T-cell (primary cell): ENCODE results near the gene PSD. TPM values are rescaled to one million over a fixed set of nuclear protein-coding genes. Genes with fewer than 3 reads are reported as not detected.
A peak's percentile ranks its signal among the peaks of the same experiment; 100 is the strongest.

Experiments used
- ATAC-seq, 4 experiments: fragments of 200-7000 bp in 3 of 4; fragments of 150-1000 bp in 1 of 4; cut with Tn5 transposase; replicated peaks in 1 of 4; 1 replicate in 3 of 4; 2 replicates in 1 of 4; pipeline ENCODE4 v1.10.0; 2021; ENCODE audit warnings: moderate library complexity in 3 of 4, mild to moderate bottlenecking in 2 of 4, moderate number of reproducible peaks in 1 of 4
- CTCF ChIA-PET, 2 donors: fragments of 300-600 bp; sonication (Branson Sonifier 250); formaldehyde crosslinking; loops; one replicate each; lab custom pipeline; 2022; ENCODE audit warnings: antibody characterized with exemption in 2 of 2; lab: Charles Lee
- POLR2A ChIA-PET, 2 donors: fragments of 300-600 bp; sonication (Branson Sonifier 250); formaldehyde crosslinking; loops; one replicate each; lab custom pipeline; 2022; ENCODE audit warnings: antibody characterized with exemption in 2 of 2; lab: Charles Lee
- DNase-seq, 35 experiments: peaks; one replicate each; pipeline versions ENCODE4 v3.0.0 to v3.0.0-alpha.2; 2013 to 2023
- H3K27ac ChIP-seq: one replicate; pipeline ENCODE4 v1.5.1; 2013; ENCODE audit warnings: low read length
- H3K27me3 ChIP-seq, 2 experiments: replicated peaks in 1 of 2; 1 replicate in 1 of 2; 2 replicates in 1 of 2; pipeline versions ENCODE4 v1.6.1 to v1.7.0; 2013; ENCODE audit warnings: low read length in 1 of 2, mixed read lengths in 1 of 2; ENCODE audit not compliant: control insufficient read depth in 2 of 2, insufficient read depth in 2 of 2; ENCODE audit errors: extremely low read depth in 1 of 2
- H3K36me3 ChIP-seq, 2 donors: 1 replicate in 1 of 2; 2 replicates in 1 of 2; pipeline versions ENCODE4 v1.6.1 to v1.7.0; 2013; ENCODE audit warnings: low read length in 1 of 2; ENCODE audit not compliant: control insufficient read depth in 2 of 2, insufficient read depth in 1 of 2; ENCODE audit errors: extremely low read depth in 1 of 2
- H3K4me1 ChIP-seq, 2 experiments: 1 replicate in 1 of 2; 2 replicates in 1 of 2; pipeline versions ENCODE4 v1.6.1 to v1.7.0; 2013; ENCODE audit warnings: low read length in 2 of 2, mixed read lengths in 1 of 2; ENCODE audit not compliant: insufficient read depth in 2 of 2, control insufficient read depth in 1 of 2; ENCODE audit errors: extremely low read depth in 1 of 2
- H3K4me3 ChIP-seq, 2 donors: 1 replicate in 1 of 2; 2 replicates in 1 of 2; pipeline versions ENCODE4 v1.5.1 to v1.7.0; 2013; ENCODE audit warnings: mild to moderate bottlenecking in 2 of 2, low read length in 1 of 2, moderate library complexity in 1 of 2; ENCODE audit not compliant: control insufficient read depth in 1 of 2; ENCODE audit errors: extremely low read depth in 1 of 2
- H3K9me3 ChIP-seq: 2 replicates; pipeline ENCODE4 v1.7.0; 2013
- H3K27ac Mint-ChIP-seq, 2 donors: one replicate each; pipeline ENCODE4 v1.8.0; 2020 to 2021; ENCODE audit warnings: mild to moderate bottlenecking in 2 of 2, mixed read lengths in 2 of 2
- H3K27me3 Mint-ChIP-seq, 2 donors: one replicate each; pipeline ENCODE4 v1.8.0; 2021 to 2022; ENCODE audit warnings: mixed read lengths in 2 of 2
- H3K36me3 Mint-ChIP-seq: one replicate; pipeline ENCODE4 v1.8.0; 2021; ENCODE audit warnings: mixed read lengths
- H3K4me1 Mint-ChIP-seq, 3 donors: one replicate each; pipeline ENCODE4 v1.8.0; 2020 to 2022; ENCODE audit warnings: mixed read lengths in 3 of 3, mild to moderate bottlenecking in 1 of 3
- H3K4me3 Mint-ChIP-seq, 3 donors: one replicate each; pipeline ENCODE4 v1.8.0; 2020 to 2022; ENCODE audit warnings: mild to moderate bottlenecking in 3 of 3, mixed read lengths in 3 of 3, moderate library complexity in 3 of 3
- H3K9me3 Mint-ChIP-seq, 3 donors: one replicate each; pipeline ENCODE4 v1.8.0; 2020 to 2022; ENCODE audit warnings: mixed read lengths in 3 of 3
- WGBS: methylation state at CpG from one replicate; pipeline ENCODE4 v1.1.5; 2013; ENCODE audit warnings: missing lambda C conversion rate; ENCODE audit not compliant: insufficient coverage; 5-methylcytosine and 5-hydroxymethylcytosine counted together
- total RNA-seq, 35 experiments: library from RNA in 6 of 35; stranded (reverse) in 6 of 35; fragments of 120-200 nt in 1 of 35; gene quantifications; one replicate each; pipeline versions ENCODE4 v1.2.1 to v1.2.4 and lab custom pipeline; 2013 to 2026

PSD gene
- total RNA-seq, 5 donors from 2014 or later (not counting 1 experiment from before 2014, with no cell fraction given) = 8.7 to 11.8 (median 8.8) TPM

DNA sequence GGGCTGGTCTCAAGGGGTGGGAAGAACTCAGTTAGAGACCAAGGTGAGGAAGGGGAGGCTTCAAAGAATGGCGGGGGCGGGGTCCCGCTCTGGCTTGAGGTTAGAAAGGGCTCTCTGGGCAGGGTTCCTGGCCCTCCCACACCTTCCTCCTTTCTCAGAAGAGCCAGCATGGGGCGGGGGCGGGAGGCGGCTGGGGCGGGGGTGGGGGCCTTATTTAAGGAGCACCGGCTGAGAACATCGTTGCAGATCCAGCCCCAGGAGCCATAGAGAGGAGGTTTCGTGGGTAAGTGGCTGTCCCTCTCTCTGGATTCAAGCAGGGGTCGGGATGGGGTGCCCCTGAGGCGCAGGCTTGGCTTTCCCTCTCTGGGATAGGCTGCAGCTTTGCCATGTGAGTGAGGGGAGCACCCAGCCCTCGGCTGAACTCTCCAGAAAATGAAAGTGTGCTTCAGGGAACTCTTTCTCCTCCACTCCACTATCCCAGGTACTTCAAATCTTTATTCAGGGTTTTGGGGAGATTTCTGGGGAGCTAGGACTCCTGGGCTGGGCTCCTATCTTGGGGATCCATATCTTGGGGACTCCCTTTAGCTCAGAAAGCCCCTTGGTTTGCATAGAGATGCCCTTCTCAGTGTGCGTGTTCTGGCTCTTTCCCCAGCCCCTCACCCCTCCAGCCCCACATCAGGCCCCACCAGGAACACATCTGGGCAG lies 17.1 kb upstream of the PSD start:
- H3K4me3 Mint-ChIP-seq = peak overlapping the region; percentile 76 to 92 (median 79)
- H3K4me1 Mint-ChIP-seq = peaks cover 55 to 72% (median 58%) of the 10 kb centered on the region in 3 donors
- no peaks in the 10 kb centered on the region for H3K27me3 Mint-ChIP-seq
- ChIA-PET CTCF (interaction anchor here in 1 of 2 donors (0.5 kb wide), 1 partner anchor 138 kb away, joined by 3 read pairs; no protein-coding TSS in a partner anchor), POLR2A (no interaction called here)
- Histone ChIP-seq H3K27ac (peak overlapping the region; percentile 65), H3K4me1 (peaks cover 43 to 67% of the 10 kb centered on the region in 2 experiments), H3K4me3 (peak overlapping the region; percentile 56 to 75), H3K9me3 (no peaks in the 10 kb centered on the region), H3K27me3 (peaks cover 0 to 4% of the 10 kb centered on the region in 2 experiments), H3K36me3 (peaks cover 0 to 3% of the 10 kb centered on the region in 2 donors)
- peak overlapping the region; percentile 95 to 97 for H3K27ac Mint-ChIP-seq
- no peaks in the 10 kb centered on the region for H3K9me3 Mint-ChIP-seq
- ATAC-seq = peak in 3 of 4 experiments; percentile 13 to 30 (median 16)
- peaks cover 3% of the 10 kb centered on the region for H3K36me3 Mint-ChIP-seq
- peak in 1 of 35 experiments; percentile 43 for DNase-seq
- WGBS = 0% methylated on average over 4 of the region's 14 CpGs

GRCh38 chr10:102435133-102435497 lies 16.5 kb upstream of the PSD start:
- peaks cover 0 to 4% of the 10 kb centered on the region in 2 experiments for H3K27me3 ChIP-seq
- Mint-ChIP-seq H3K27me3 (no peaks in the 10 kb centered on the region), H3K4me3 (peak overlapping the region; percentile 76 to 92 (median 79)), H3K9me3 (no peaks in the 10 kb centered on the region), H3K36me3 (peaks cover 3% of the 10 kb centered on the region), H3K4me1 (peaks cover 55 to 72% (median 58%) of the 10 kb centered on the region in 3 donors), H3K27ac (peak overlapping the region; percentile 95 to 97)
- H3K9me3 ChIP-seq = no peaks in the 10 kb centered on the region
- ATAC-seq (no peak), DNase-seq (no peak)
- H3K36me3 ChIP-seq = peaks cover 0 to 3% of the 10 kb centered on the region in 2 donors
- peaks cover 43 to 67% of the 10 kb centered on the region in 2 experiments for H3K4me1 ChIP-seq
- peak overlapping the region; percentile 65 for H3K27ac ChIP-seq
- POLR2A ChIA-PET = interaction anchor here in 1 of 2 donors (0.6 kb wide), 1 partner anchor 204 kb away, joined by 3 read pairs; no protein-coding TSS in a partner anchor
- WGBS = 60% methylated on average over 1 of the region's 5 CpGs
- CTCF ChIA-PET = no interaction called here
- H3K4me3 ChIP-seq = peak overlapping the region; percentile 29 to 56

GRCh38 chr10:102434394-102435132 lies 16.0 kb upstream of the PSD start:
- ChIA-PET POLR2A (interaction anchor here in 1 of 2 donors (0.6 kb wide), 1 partner anchor 204 kb away, joined by 3 read pairs; no protein-coding TSS in a partner anchor), CTCF (interaction anchor here in 1 of 2 donors (0.8 kb wide), 1 partner anchor 47 kb away, joined by 5 read pairs; no protein-coding TSS in a partner anchor)
- Histone ChIP-seq H3K9me3 (no peaks in the 10 kb centered on the region), H3K36me3 (peaks cover 0 to 3% of the 10 kb centered on the region in 2 donors), H3K27me3 (peaks cover 0 to 4% of the 10 kb centered on the region in 2 experiments), H3K4me3 (no peak overlapping the region), H3K27ac (peak overlapping the region; percentile 65), H3K4me1 (peaks cover 43 to 65% of the 10 kb centered on the region in 2 experiments)
- H3K27me3 Mint-ChIP-seq = no peaks in the 10 kb centered on the region
- WGBS = 71% methylated on average over 2 of the region's 9 CpGs
- DNase-seq (no peak), ATAC-seq (no peak)
- peaks cover 3% of the 10 kb centered on the region for H3K36me3 Mint-ChIP-seq
- no peaks in the 10 kb centered on the region for H3K9me3 Mint-ChIP-seq
- H3K4me3 Mint-ChIP-seq = peak overlapping the region; percentile 76 to 92 (median 79)
- H3K4me1 Mint-ChIP-seq = peaks cover 55 to 72% (median 58%) of the 10 kb centered on the region in 3 donors
- peak overlapping the region; percentile 95 to 97 for H3K27ac Mint-ChIP-seq

DNA sequence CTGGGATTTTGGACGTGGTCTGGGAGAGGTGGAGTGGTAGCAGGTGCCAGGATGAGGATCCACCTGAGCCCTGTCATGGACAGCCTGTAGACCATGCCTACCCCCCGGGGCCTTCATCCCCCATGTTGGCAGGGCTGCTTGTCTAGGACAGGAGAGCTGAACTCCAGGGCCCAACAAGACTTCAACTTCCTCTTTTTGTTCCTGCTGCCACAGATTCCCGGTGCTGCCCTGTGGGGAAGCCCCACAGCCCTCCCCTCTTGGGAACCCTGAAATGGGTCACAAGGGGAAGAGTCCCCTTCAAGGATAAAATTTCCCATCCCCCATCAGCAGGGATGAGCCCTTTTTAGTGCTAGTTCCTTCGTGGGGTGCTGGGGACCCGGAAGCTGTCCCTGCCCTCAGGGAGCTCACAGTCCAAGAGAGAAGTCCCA lies 15.0 kb upstream of the PSD start:
- peak overlapping the region; percentile 92 to 95 (median 93) for H3K4me3 Mint-ChIP-seq
- POLR2A ChIA-PET = interaction anchor here in 1 of 2 donors (0.7 kb wide), 1 partner anchor 40 kb away, joined by 5 read pairs; no protein-coding TSS in a partner anchor
- CTCF ChIA-PET = interaction anchor here in 1 of 2 donors (0.8 kb wide), 1 partner anchor 48 kb away, joined by 5 read pairs; no protein-coding TSS in a partner anchor
- H3K9me3 Mint-ChIP-seq = no peaks in the 10 kb centered on the region
- H3K36me3 ChIP-seq = peaks cover 0 to 3% of the 10 kb centered on the region in 2 donors
- peaks cover 43 to 65% of the 10 kb centered on the region in 2 experiments for H3K4me1 ChIP-seq
- no peaks in the 10 kb centered on the region for H3K27me3 Mint-ChIP-seq
- H3K36me3 Mint-ChIP-seq = peaks cover 3% of the 10 kb centered on the region
- peaks cover 55 to 72% (median 58%) of the 10 kb centered on the region in 3 donors for H3K4me1 Mint-ChIP-seq
- ATAC-seq (no peak), DNase-seq (no peak)
- 43% methylated on average over 2 of the region's 5 CpGs for WGBS
- peak overlapping the region; percentile 32 for H3K27ac ChIP-seq
- H3K4me3 ChIP-seq = no peak overlapping the region
- H3K27ac Mint-ChIP-seq = peak overlapping the region; percentile 93 to 97
- no peaks in the 10 kb centered on the region for H3K9me3 ChIP-seq
- H3K27me3 ChIP-seq = peaks cover 0 to 4% of the 10 kb centered on the region in 2 experiments

DNA sequence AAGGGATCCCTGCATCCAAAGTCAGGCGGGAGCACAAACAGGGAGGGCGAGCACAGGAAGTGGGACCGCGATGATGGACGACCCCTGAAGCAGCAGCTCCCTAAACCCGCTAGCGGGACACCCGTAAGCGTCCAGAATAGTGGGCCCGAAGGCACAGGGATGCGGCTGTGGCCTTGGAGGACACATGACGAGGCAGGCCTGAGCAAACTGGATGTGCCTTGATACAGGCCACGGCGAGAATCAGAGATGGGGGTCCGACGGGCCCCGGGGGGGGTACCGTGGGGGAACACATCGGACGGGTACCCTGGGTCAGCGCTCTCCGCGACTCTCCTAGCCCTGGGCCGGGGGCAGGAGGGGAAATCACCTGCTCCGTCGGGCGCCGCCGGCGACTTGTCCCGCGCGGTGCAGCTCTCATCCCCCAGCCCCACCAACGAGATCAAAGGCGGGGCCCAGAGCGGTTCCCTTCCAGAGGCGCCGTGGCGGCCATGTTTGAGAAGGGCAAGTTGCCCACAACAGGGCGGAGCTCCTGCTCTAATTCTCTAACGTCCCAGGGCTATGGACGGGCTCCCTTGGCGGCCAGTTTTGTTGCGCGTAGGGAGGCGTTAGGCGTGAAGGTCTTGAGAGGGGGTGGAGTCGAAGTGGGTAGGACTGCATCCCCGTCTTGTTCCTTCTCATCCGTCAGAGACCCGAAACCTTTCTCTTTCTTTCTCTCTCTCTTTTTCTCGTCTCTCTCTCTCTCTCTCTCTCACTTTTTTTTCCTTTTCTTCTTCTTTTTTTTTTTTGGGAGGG lies 13.8 kb upstream of the PSD start, which contains the start of gene CUEDC2:
CUEDC2 (minus strand) TSS at position 413 of the 789 bp plus-strand sequence. CDS start 7,386 bp downstream, outside the sequence.
- H3K27me3 Mint-ChIP-seq = no peaks in the 10 kb centered on the region
- H3K9me3 Mint-ChIP-seq = no peaks in the 10 kb centered on the region
- peak within 1 kb of the TSS; percentile 32 for H3K27ac ChIP-seq
- no peaks in the 10 kb centered on the region for H3K36me3 ChIP-seq
- peaks cover 0 to 4% of the 10 kb centered on the region in 2 experiments for H3K27me3 ChIP-seq
- peaks cover 47 to 59% (median 51%) of the 10 kb centered on the region in 3 donors for H3K4me1 Mint-ChIP-seq
- H3K4me3 ChIP-seq = peak within 1 kb of the TSS; percentile 68 to 86
- DNase-seq (peak; percentile 80 to 99 (median 89)), ATAC-seq (peak; percentile 93 to 94 (median 94))
- ChIA-PET CTCF (interaction anchor here (0.6 to 1.2 kb wide), 8 partner anchors 10 to 280 kb away, joined by 3 to 12 read pairs (median 4); partner anchors contain the start of genes C10orf95 (in 1 of the 2) and NOLC1 (in 1 of the 2)), POLR2A (interaction anchor here (0.6 to 1.4 kb wide), 7 partner anchors 10 to 340 kb away, joined by 3 to 7 read pairs (median 3); partner anchors contain the start of genes GBF1 (in 1 of the 2) and NFKB2 (in 1 of the 2))
- H3K4me3 Mint-ChIP-seq = peak within 1 kb of the TSS; percentile 92 to 95 (median 93)
- 1% methylated on average over 33 of the region's 52 CpGs for whole genome bisulfite sequencing
- peaks cover 36 to 56% of the 10 kb centered on the region in 2 experiments for H3K4me1 ChIP-seq
- no peaks in the 10 kb centered on the region for H3K36me3 Mint-ChIP-seq
- H3K27ac Mint-ChIP-seq = peak within 1 kb of the TSS; percentile 93 to 97
- no peaks in the 10 kb centered on the region for H3K9me3 ChIP-seq
